Measurements from ENCODE around the gene STK4. TPM values are rescaled to one million over a fixed set of nuclear protein-coding genes. Genes with fewer than 3 reads are reported as not detected.

Gene STK4
- total RNA-seq, 1 donor from 2014 or later, result 188 TPM

DNA sequence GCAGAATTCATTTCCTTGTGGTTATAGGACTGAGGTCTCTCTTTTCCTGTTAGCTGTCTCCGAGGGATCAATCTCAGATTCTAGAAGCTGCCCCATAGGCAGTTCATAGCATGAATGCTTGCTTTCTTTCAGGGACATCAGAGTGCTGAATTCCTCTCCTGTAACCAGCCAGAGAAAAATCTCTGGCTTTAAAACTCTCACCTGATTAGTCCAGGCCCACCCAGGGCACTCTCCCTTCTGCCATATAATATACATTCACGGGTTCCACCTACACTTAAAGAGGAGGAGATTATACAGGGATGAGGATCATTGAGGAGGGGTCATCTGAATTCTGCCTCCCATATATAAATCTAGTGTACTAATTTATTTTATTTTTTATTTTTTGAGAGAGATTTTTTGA is 136.8 kb downstream of the STK4 start:
- intact Hi-C loops (cut with micrococcal nuclease), result no loop called here

DNA sequence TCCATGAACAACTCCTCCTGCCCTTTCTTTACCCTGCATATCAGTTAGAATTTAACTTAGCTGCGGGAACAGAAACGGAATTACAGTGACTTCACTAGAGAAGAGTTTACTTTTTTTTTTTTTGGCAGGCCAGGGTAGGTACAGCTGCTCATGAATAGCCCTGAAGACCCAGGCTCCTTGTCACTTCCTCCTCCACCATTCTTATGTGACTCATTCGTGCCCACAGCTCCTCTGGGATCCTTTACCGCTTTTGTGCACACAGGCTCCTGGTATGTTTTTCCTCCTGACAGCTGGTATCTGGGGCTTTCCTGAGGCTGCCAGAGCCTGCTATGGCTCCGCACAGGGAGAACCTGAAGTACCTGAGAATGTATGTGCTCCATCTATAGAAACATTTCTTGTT is 138.5 kb downstream of the STK4 start:
- intact Hi-C loops (cut with micrococcal nuclease), result no loop called here

DNA sequence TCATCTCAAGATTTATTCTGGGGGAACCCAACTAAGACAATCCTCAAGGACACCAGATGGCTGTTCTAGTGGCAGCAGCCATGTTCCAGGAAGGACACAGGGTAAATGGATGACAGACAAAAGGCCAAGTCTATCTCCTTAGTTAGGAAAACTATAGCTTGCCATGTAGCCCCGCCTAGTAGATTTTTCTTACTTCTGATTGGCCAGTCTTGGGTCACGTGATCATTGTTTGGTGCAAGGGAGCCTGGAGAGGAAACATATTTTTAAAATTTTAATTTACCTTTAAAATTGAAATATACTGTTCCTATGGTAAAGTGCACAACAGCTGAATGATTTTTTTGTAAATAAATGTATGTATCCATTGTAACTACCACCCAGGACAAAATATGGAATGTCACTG is 139.0 kb downstream of the STK4 start:
- intact Hi-C loops (cut with micrococcal nuclease), result no loop called here

DNA sequence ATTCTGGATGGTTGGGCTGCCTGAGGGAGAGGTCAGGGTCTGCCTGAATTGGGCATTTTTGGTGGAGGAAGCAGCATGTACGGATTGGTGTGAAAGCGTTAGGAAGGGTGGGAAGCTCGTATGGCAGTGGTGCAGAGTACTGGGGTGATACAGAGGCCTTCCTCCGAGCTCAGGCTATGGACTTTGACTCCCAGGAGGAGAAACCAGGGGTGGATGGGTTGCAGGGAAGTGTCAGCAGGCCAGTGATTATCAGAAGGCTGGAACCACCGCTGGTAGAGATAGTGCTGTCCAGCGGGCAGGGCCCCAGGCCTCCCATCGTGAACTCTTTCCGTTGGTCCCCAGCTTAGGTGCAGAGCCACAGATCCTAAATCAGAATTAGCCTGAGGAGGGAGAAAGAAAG is 143.3 kb downstream of the STK4 start:
- intact Hi-C loops (cut with micrococcal nuclease), result no loop called here

DNA sequence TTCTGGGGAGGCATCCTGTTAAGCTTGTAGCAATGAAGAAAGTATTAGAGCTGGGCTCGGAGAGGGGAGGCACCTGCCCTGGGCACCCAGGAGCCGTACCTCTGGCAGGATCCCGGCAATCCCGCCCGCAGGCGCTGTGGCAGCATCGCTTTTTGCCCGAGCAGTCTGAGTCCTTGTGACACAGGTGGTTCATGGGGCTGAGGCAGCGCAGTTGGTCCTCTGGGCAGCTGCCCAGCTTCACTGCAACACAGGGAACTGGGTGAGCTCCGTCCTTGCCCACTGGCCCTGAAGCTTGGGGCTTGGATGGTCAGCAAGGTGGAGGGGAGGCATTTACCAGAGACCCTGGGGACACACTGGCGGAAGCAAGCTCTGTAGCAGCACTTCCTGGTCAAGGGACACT is 144.0 kb downstream of the STK4 start:
- intact Hi-C loops (cut with micrococcal nuclease), result no loop called here

GRCh38 chr20:45111285-45111684 is 145.0 kb downstream of the STK4 start:
- intact Hi-C loops (cut with micrococcal nuclease), result no loop called here

GRCh38 chr20:45111799-45112471 is 145.6 kb downstream of the STK4 start:
- intact Hi-C loops (cut with micrococcal nuclease), result no loop called here

GRCh38 chr20:45112754-45113153 is 146.4 kb downstream of the STK4 start:
- intact Hi-C loops (cut with micrococcal nuclease), result no loop called here

DNA sequence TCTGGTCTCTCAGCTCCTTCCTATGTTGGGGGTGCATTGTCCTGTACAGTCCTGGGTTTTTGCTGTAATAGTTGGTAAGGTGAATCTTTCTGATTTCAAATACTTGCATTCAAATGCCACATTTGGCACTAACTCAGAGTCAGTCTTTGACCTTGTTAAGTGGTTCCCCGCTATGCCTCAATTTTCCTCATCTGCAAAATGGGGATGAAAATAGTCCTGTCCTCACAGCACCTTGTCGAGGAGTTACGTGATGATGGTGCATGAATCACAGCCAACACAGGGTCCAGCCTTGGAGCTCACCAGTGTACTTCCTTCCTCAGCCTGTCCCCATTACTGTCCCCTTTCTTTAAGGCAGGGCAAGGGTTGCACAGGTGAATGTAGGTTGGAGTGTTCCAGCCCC is 147.6 kb downstream of the STK4 start:
- intact Hi-C loops (cut with micrococcal nuclease), result no loop called here

- intact Hi-C loops (cut with micrococcal nuclease), result no loop called here
Measured at GRCh38 chr20:45114465-45115385, 148.4 kb downstream of the STK4 start, which contains the start of gene WFDC5. WFDC5 (minus strand) TSS chr20:45115174; CDS start chr20:45115083, 91 bp downstream.

DNA sequence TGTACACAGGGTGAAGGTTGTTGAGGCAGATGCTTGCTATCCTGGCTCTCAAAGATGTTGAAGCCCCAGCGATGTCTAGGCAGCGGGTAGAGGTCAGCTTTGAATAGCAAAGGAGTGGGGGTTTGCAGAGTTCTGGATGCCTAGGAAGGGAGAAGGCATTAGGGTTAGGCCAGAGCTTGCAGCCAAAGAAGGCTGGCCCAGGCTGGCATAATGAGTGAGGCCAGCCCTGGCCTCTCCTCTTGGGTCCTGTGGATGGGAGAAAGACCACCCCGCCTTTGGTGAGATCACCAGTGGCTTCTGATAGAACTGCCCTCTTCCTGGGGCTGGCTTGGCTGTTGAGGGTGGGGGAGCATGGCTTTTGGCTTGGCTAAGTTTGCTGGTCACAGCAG is 149.1 kb downstream of the STK4 start:
- intact Hi-C loops (cut with micrococcal nuclease), result no loop called here

GRCh38 chr20:45115829-45116228 is 149.5 kb downstream of the STK4 start:
- intact Hi-C loops (cut with micrococcal nuclease), result no loop called here

- intact Hi-C loops (cut with micrococcal nuclease), result no loop called here
Measured at GRCh38 chr20:45117581-45117980, 151.3 kb downstream of the STK4 start.

- intact Hi-C loops (cut with micrococcal nuclease), result no loop called here
Measured at GRCh38 chr20:45118028-45118427, 151.7 kb downstream of the STK4 start.

GRCh38 chr20:45119556-45120266 is 153.4 kb downstream of the STK4 start:
- intact Hi-C loops (cut with micrococcal nuclease), result no loop called here

- intact Hi-C loops (cut with micrococcal nuclease), result no loop called here
Measured at GRCh38 chr20:45121388-45121787, 155.1 kb downstream of the STK4 start.

DNA sequence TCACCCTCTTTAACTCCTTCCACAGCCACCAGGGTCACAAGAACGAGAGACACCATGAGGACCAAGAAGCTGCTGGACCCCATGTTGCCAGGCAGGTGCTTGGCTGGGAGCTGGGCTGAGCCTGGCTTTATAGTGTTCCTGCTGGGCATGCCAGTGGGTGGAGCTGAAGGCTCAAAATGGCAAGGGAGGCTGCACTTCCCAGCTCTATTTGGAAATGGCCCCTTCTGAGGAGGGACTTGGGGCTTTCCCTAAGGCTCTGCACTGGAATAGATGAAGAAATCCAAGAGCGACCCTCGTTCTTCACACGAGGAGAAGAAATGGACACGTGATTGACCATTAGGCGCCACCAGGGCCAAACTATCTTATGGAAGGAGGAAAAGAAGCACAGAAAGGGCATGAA is 158.1 kb downstream of the STK4 start, which contains the start of gene WFDC12:
WFDC12 (minus strand) TSS at position 101 of the 400 bp plus-strand sequence; CDS start at position 83, 18 bp downstream.
- intact Hi-C loops (cut with micrococcal nuclease), result no loop called here

DNA sequence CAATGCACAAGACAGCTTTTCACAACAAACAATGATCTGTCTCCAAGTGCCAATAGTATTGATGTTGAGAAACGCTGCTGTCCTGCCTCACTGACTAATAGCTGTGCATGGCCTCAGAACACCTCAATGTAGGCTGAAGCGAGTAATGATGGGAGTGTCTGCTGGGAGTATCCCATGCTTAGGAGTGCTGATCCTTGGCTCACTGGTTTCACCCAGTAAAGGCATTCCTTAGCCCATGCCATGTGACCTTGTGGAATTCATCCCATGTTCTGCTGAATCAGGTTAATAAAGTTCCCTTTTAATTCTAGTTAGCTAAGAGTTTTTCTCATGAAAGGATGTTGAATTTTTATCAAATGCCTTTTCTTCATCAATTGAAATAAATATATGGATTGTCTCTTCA is 161.8 kb downstream of the STK4 start:
- intact Hi-C loops (cut with micrococcal nuclease), result no loop called here
